ENCODE results near the gene MTAP. TPM values are rescaled to one million over a fixed set of nuclear protein-coding genes. Genes with fewer than 3 reads are reported as not detected.
"Not testable (repeated sequence)": the region's sequence is repeated elsewhere in the genome, so short reads cannot be mapped to it uniquely, and the experiment has no call there.

Gene MTAP
- total RNA-seq, 1 experiment from 2014 or later: 61.9 TPM

- DNase-seq (ENCODE audit: low spot score): no peak
Observed at GRCh38 chr9:21906881-21907280, 104.4 kb downstream of the MTAP start.

- DNase-seq (ENCODE audit: low spot score): peak; percentile 85
Observed at GRCh38 chr9:21919377-21920362, 117.2 kb downstream of the MTAP start.

GRCh38 chr9:21923694-21924093, 121.3 kb downstream of the MTAP start:
- no peak for DNase-seq (ENCODE audit: low spot score)

GRCh38 chr9:21927752-21928151, 125.3 kb downstream of the MTAP start:
- no peak for DNase-seq (ENCODE audit: low spot score)

GRCh38 chr9:21931428-21931827, 129.0 kb downstream of the MTAP start:
- DNase-seq (ENCODE audit: low spot score): no peak

- peak; percentile 9 for DNase-seq (ENCODE audit: low spot score)
Observed at GRCh38 chr9:21933281-21933680, 130.8 kb downstream of the MTAP start.

GRCh38 chr9:21933865-21934264, 131.4 kb downstream of the MTAP start:
- no peak for DNase-seq (ENCODE audit: low spot score)

GRCh38 chr9:21935631-21936030, 133.2 kb downstream of the MTAP start:
- no peak for DNase-seq (ENCODE audit: low spot score)

- DNase-seq (ENCODE audit: low spot score): no peak
Observed at GRCh38 chr9:21936161-21936560, 133.7 kb downstream of the MTAP start.

GRCh38 chr9:21941337-21941995, 139.0 kb downstream of the MTAP start:
- DNase-seq (ENCODE audit: low spot score): no peak

- DNase-seq (ENCODE audit: low spot score): no peak
Observed at GRCh38 chr9:21943464-21943863, 141.0 kb downstream of the MTAP start.

- no peak for DNase-seq (ENCODE audit: low spot score)
Observed at GRCh38 chr9:21945606-21946005, 143.2 kb downstream of the MTAP start.

- DNase-seq (ENCODE audit: low spot score): no peak
Observed at GRCh38 chr9:21958833-21959232, 156.4 kb downstream of the MTAP start.

- not testable (repeated sequence) for DNase-seq (ENCODE audit: low spot score)
Observed at GRCh38 chr9:21959268-21959667, 156.8 kb downstream of the MTAP start.

- no peak for DNase-seq (ENCODE audit: low spot score)
Observed at GRCh38 chr9:21961569-21961968, 159.1 kb downstream of the MTAP start.

- no peak for DNase-seq (ENCODE audit: low spot score)
Observed at GRCh38 chr9:21964925-21965385, 162.5 kb downstream of the MTAP start.

GRCh38 chr9:21965401-21965951, 163.0 kb downstream of the MTAP start:
- no peak for DNase-seq (ENCODE audit: low spot score)

GRCh38 chr9:21966140-21966851, 163.9 kb downstream of the MTAP start:
- DNase-seq (ENCODE audit: low spot score): no peak

- DNase-seq (ENCODE audit: low spot score): no peak
Observed at GRCh38 chr9:21967169-21967568, 164.7 kb downstream of the MTAP start.

GRCh38 chr9:21967702-21968101, 165.3 kb downstream of the MTAP start:
- DNase-seq (ENCODE audit: low spot score): no peak

GRCh38 chr9:21968331-21969010, 166.0 kb downstream of the MTAP start:
- no peak for DNase-seq (ENCODE audit: low spot score)

Measured in HT-29 (cell line).